ENCODE measurements around the gene C3orf85.

C3orf85 gene, protein sequence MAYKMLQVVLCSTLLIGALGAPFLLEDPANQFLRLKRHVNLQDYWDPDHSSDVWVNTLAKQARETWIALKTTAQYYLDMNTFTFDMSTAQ

DNA sequence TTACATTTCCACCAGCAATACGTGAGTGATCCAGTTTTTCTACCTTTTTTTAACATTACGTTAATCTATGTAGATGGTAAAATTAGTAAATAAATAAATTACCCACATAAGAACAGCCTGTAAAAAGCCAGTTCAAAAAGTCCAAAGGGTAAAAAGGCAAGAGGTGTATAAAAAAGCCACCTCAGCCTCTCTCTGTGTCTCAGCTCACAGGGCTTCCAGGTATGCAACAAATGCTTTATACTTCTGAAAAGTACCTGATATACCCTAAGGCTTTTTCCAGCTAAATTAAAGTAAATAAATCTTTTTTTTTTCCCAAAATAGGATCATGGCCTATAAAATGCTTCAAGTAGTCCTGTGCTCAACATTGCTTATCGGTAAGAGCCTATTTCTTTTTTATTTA, at the start of gene C3orf85:
TSS of gene C3orf85 (plus strand) at position 197 of the 400 bp plus-strand sequence. CDS start at position 326, 129 bp downstream.
- no peak within 1 kb of the TSS for H3K27ac ChIP-seq (ENCODE audit: low read depth, low read length, poor library complexity, severe bottlenecking)
- H3K4me1 ChIP-seq (ENCODE audit: insufficient read depth, low read length, severe bottlenecking), result no peaks in the 10 kb centered on the region
- TF ChIP-seq CTCF (IDR thresholded peaks at IDR 0.05; ENCODE audit: low read length) (no peak), EZH2 (IDR thresholded peaks at IDR 0.05; ENCODE audit: borderline replicate concordance, low read length) (no peak)
- H3K36me3 ChIP-seq (ENCODE audit: insufficient read depth, low read length), result no peaks in the 10 kb centered on the region
- H3F3A ChIP-seq (ENCODE audit: insufficient read depth, low read length), result no peaks in the 10 kb centered on the region
- no peaks in the 10 kb centered on the region for H3K79me2 ChIP-seq (ENCODE audit: insufficient read depth, low read length)
- no peaks in the 10 kb centered on the region for H3K27me3 ChIP-seq (ENCODE audit: insufficient read depth, low read length)
- H3K9me2 ChIP-seq (ENCODE audit: low read depth, low read length), result no peaks in the 10 kb centered on the region
- no peak within 1 kb of the TSS for H2AFZ ChIP-seq (ENCODE audit: low read length)
- no peaks in the 10 kb centered on the region for H3K9me3 ChIP-seq (ENCODE audit: low read length)
- H3K9ac ChIP-seq (ENCODE audit: low read length), result no peak within 1 kb of the TSS
- no peak within 1 kb of the TSS for H3K4me2 ChIP-seq (ENCODE audit: low read length)
- H3K4me3 ChIP-seq (ENCODE audit: low read depth, low read length, poor library complexity, severe bottlenecking), result no peak within 1 kb of the TSS
- no peaks in the 10 kb centered on the region for H4K20me1 ChIP-seq (ENCODE audit: insufficient read depth, low read length)

- no peaks in the 10 kb centered on the region for H4K20me1 ChIP-seq (ENCODE audit: insufficient read depth, low read length)
These were observed 47.3 kb upstream of the C3orf85 start for GRCh38 chr3:109089265-109089664.

DNA sequence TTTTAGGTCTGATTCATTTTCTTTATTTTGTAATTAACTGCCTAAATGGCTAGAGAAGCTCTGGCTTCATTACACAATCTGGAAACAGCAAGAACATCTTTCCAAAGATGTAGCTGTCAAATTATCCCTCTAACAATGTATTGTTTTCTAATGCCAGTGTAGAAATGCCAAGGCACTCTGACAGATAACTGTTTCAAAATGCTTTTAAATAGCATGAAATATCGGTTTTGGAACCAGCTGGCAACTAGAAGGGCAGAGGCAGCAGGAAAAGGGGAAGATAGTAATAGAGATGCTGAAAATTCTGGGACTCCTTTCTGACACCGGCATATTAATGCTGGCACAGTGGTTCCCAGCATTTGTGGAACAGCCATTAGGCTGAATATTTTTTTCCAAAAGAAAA, 44.7 kb upstream of the C3orf85 start:
- Histone ChIP-seq H3K4me3 (ENCODE audit: low read depth, low read length, poor library complexity, severe bottlenecking) (no peak overlapping the region), H3K27me3 (ENCODE audit: insufficient read depth, low read length) (no peaks in the 10 kb centered on the region), H4K20me1 (ENCODE audit: insufficient read depth, low read length) (no peaks in the 10 kb centered on the region), H2AFZ (ENCODE audit: low read length) (no peak overlapping the region), H3K36me3 (ENCODE audit: insufficient read depth, low read length) (no peaks in the 10 kb centered on the region), H3F3A (ENCODE audit: insufficient read depth, low read length) (no peaks in the 10 kb centered on the region), H3K4me2 (ENCODE audit: low read length) (no peak overlapping the region), H3K9ac (ENCODE audit: low read length) (no peak overlapping the region), H3K27ac (ENCODE audit: low read depth, low read length, poor library complexity, severe bottlenecking) (no peak overlapping the region), H3K4me1 (ENCODE audit: insufficient read depth, low read length, severe bottlenecking) (no peaks in the 10 kb centered on the region), H3K9me2 (ENCODE audit: low read depth, low read length) (no peaks in the 10 kb centered on the region), H3K79me2 (ENCODE audit: insufficient read depth, low read length) (no peaks in the 10 kb centered on the region), H3K9me3 (ENCODE audit: low read length) (no peaks in the 10 kb centered on the region)
- TF ChIP-seq EZH2 (IDR thresholded peaks at IDR 0.05; ENCODE audit: borderline replicate concordance, low read length), result no peak
- no peak for TF ChIP-seq CTCF (IDR thresholded peaks at IDR 0.05; ENCODE audit: low read length)

More at GRCh38 chr3:109089265-109089664, 47.3 kb upstream of the C3orf85 start:
- Histone ChIP-seq H3K4me2 (ENCODE audit: low read length) (no peak overlapping the region), H3K9me3 (ENCODE audit: low read length) (no peaks in the 10 kb centered on the region), H3K27me3 (ENCODE audit: insufficient read depth, low read length) (no peaks in the 10 kb centered on the region), H3K27ac (ENCODE audit: low read depth, low read length, poor library complexity, severe bottlenecking) (no peak overlapping the region), H3K9ac (ENCODE audit: low read length) (no peak overlapping the region), H2AFZ (ENCODE audit: low read length) (no peak overlapping the region), H3K4me1 (ENCODE audit: insufficient read depth, low read length, severe bottlenecking) (no peaks in the 10 kb centered on the region), H3F3A (ENCODE audit: insufficient read depth, low read length) (no peaks in the 10 kb centered on the region), H3K79me2 (ENCODE audit: insufficient read depth, low read length) (no peaks in the 10 kb centered on the region), H3K4me3 (ENCODE audit: low read depth, low read length, poor library complexity, severe bottlenecking) (no peak overlapping the region), H3K36me3 (ENCODE audit: insufficient read depth, low read length) (no peaks in the 10 kb centered on the region), H3K9me2 (ENCODE audit: low read depth, low read length) (no peaks in the 10 kb centered on the region)
- no peak for TF ChIP-seq CTCF (IDR thresholded peaks at IDR 0.05; ENCODE audit: low read length)
